HL-60 (cell line): ENCODE measurements around the gene ALPK3.

Experiments
- DNase-seq, 2 experiments: peaks; one replicate each; pipeline ENCODE4 v3.0.0-alpha.2; 2010 to 2020; ENCODE audit warnings: low read depth in 1 of 2, low spot score in 1 of 2
- H3K27ac ChIP-seq: fragments of 250-450 bp; sonication (Bioruptor Pico); replicated peaks from 2 replicates; pipeline ENCODE4 v1.5.1; 2020; ENCODE audit warnings: mild to moderate bottlenecking, moderate library complexity
- H3K27me3 ChIP-seq: fragments of 250-450 bp; sonication (Bioruptor Pico); 2 replicates; pipeline ENCODE4 v1.5.1; 2021; ENCODE audit warnings: mild to moderate bottlenecking, moderate library complexity; ENCODE audit not compliant: insufficient read depth, poor library complexity, severe bottlenecking
- H3K4me3 ChIP-seq: replicated peaks from 2 replicates; pipeline ENCODE4 v1.5.1; 2011; ENCODE audit warnings: mild to moderate bottlenecking, control low read depth, low read length; ENCODE audit not compliant: insufficient read depth
- CTCF ChIP-seq: IDR thresholded peaks from one replicate; pipeline ENCODE4 v1.5.1; 2011; ENCODE audit warnings: low read length, control low read depth, inconsistent platforms; ENCODE audit not compliant: insufficient read depth
- GABPA ChIP-seq: IDR thresholded peaks from 2 replicates; pipeline ENCODE4 v1.6.1; 2012; ENCODE audit warnings: low read depth
- POLR2AphosphoS5 ChIP-seq: IDR thresholded peaks from 2 replicates; pipeline ENCODE4 v1.6.1; 2012; ENCODE audit warnings: low read depth
- REST ChIP-seq: IDR thresholded peaks from 2 replicates; pipeline ENCODE4 v1.6.1; 2012; ENCODE audit warnings: low read depth; ENCODE audit not compliant: insufficient replicate concordance
- SPI1 ChIP-seq: IDR thresholded peaks from 2 replicates; pipeline ENCODE4 v1.6.1; 2012; ENCODE audit warnings: low read depth, mild to moderate bottlenecking, borderline replicate concordance

The ALPK3 gene

GRCh38 chr15:84910928-84911623, 93.9 kb downstream of the ALPK3 start:
- DNase-seq: no peak
- no peak overlapping the region for H3K4me3 ChIP-seq
- TF ChIP-seq SPI1: no peak
- TF ChIP-seq GABPA: no peak
- TF ChIP-seq REST: no peak
- no peak for TF ChIP-seq POLR2AphosphoS5
- TF ChIP-seq CTCF: no peak
- no peak overlapping the region for H3K27ac ChIP-seq
- no peaks in the 10 kb centered on the region for H3K27me3 ChIP-seq

- Histone ChIP-seq H3K4me3 (no peak overlapping the region), H3K27ac (no peak overlapping the region), H3K27me3 (no peaks in the 10 kb centered on the region)
- TF ChIP-seq GABPA (no peak), REST (no peak), CTCF (no peak), POLR2AphosphoS5 (no peak), SPI1 (no peak)
- no peak for DNase-seq
Measured at GRCh38 chr15:84911879-84912660, 94.9 kb downstream of the ALPK3 start.

DNA sequence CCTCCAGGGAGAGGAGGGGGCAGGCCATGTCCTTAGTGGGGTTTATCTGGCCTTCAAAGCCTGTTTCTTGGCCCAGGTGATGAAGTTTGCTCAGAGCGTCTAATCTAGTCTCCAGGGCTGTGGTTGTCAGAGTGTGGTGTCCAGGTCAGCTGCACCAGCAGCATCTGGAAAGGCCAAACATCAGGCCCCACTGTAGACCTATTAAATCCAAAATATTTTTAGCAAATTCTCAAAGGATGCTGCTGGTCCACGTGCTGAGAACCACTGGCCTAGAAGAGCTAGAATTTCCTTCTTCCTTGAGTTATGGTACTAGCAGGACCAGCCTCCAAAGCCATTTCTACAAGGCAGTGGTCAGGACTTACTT, 96.2 kb downstream of the ALPK3 start:
- TF ChIP-seq POLR2AphosphoS5 (no peak), GABPA (no peak), REST (no peak), CTCF (no peak)
- DNase-seq: no peak
- Histone ChIP-seq H3K27me3 (no peaks in the 10 kb centered on the region), H3K4me3 (no peak overlapping the region), H3K27ac (no peak overlapping the region)
